PC-3 (cell line): ENCODE data around the gene ERCC8. TPM values are rescaled to one million over a fixed set of nuclear protein-coding genes. Genes with fewer than 3 reads are reported as not detected.
"Not testable (repeated sequence)": the region's sequence is repeated elsewhere in the genome, so short reads cannot be mapped to it uniquely, and the experiment has no call there.

Experiments
- ATAC-seq: fragments of 200-7000 bp; cut with Tn5 transposase; 2 replicates; pipeline ENCODE4 v1.9.1; 2020; ENCODE audit warnings: mild to moderate bottlenecking, moderate library complexity
- BruUV-seq: library from RNA; stranded (reverse); fragments of 400-500 nt; replicated peaks from 2 replicates; lab custom pipeline; 2021; lab: Mats Ljungman, UMichigan
- CTCF ChIA-PET: fragments of 300-600 bp; sonication (Branson Sonifier 250); formaldehyde crosslinking; loops from one replicate; lab custom pipeline; 2022; ENCODE audit warnings: antibody characterized with exemption; lab: Charles Lee
- POLR2A ChIA-PET: fragments of 300-600 bp; sonication (Branson Sonifier 250); formaldehyde crosslinking; loops from one replicate; lab custom pipeline; 2022; ENCODE audit warnings: antibody characterized with exemption; ENCODE audit not compliant: unreplicated experiment; lab: Charles Lee
- DNase-seq: peaks from one replicate; pipeline ENCODE4 v3.0.0-alpha.2; 2015
- H2AFZ ChIP-seq: fragments of 300-600 bp; sonication (generic); 2 replicates; pipeline ENCODE4 v1.6.0; 2016; ENCODE audit warnings: antibody characterized with exemption, low read length
- H3F3A ChIP-seq: fragments of 300-600 bp; sonication (generic); one replicate; pipeline ENCODE4 v1.6.0; 2017; ENCODE audit warnings: antibody characterized with exemption, low read length, control low read depth, mild to moderate bottlenecking; ENCODE audit not compliant: unreplicated experiment
- H3K27ac ChIP-seq: fragments of 300-600 bp; sonication (generic); 2 replicates; pipeline ENCODE4 v1.5.1; 2016; ENCODE audit warnings: mild to moderate bottlenecking, low read length
- H3K27me3 ChIP-seq: fragments of 300-600 bp; sonication (generic); 2 replicates; pipeline ENCODE4 v1.6.1; 2016; ENCODE audit warnings: low read length, mixed read lengths
- H3K36me3 ChIP-seq: fragments of 300-600 bp; sonication (generic); 2 replicates; pipeline ENCODE4 v1.6.1; 2016; ENCODE audit warnings: low read depth, mixed run types, low read length, mixed read lengths
- H3K4me1 ChIP-seq: fragments of 300-600 bp; sonication (generic); 2 replicates; pipeline ENCODE4 v1.5.1; 2016; ENCODE audit warnings: low read length; ENCODE audit not compliant: insufficient read depth
- H3K4me2 ChIP-seq: fragments of 300-600 bp; sonication (generic); 2 replicates; pipeline ENCODE4 v1.6.0; 2016; ENCODE audit warnings: low read length
- H3K4me3 ChIP-seq: fragments of 300-600 bp; sonication (generic); 2 replicates; pipeline ENCODE4 v1.5.1; 2016; ENCODE audit warnings: mild to moderate bottlenecking, low read length, mixed read lengths
- H3K79me2 ChIP-seq: fragments of 300-600 bp; sonication (generic); 2 replicates; pipeline ENCODE4 v1.6.1; 2017; ENCODE audit warnings: low read length, mixed read lengths
- H3K9ac ChIP-seq: fragments of 300-600 bp; sonication (generic); 2 replicates; pipeline ENCODE4 v1.6.0; 2016; ENCODE audit warnings: mild to moderate bottlenecking, low read length
- H3K9me2 ChIP-seq: fragments of 300-600 bp; sonication (generic); replicated peaks from 2 replicates; pipeline ENCODE4 v1.6.1; 2016; ENCODE audit warnings: mixed run types, low read length, mixed read lengths
- H3K9me3 ChIP-seq: fragments of 300-600 bp; sonication (generic); 2 replicates; pipeline ENCODE4 v1.6.1; 2016; ENCODE audit warnings: low read length, mixed read lengths
- H4K20me1 ChIP-seq: fragments of 300-600 bp; sonication (generic); 2 replicates; pipeline ENCODE4 v1.6.1; 2016; ENCODE audit warnings: low read length, mixed read lengths
- CTCF ChIP-seq: fragments of 300-600 bp; sonication (generic); conservative IDR thresholded peaks from 2 replicates; pipeline ENCODE4 v1.5.1; 2017; ENCODE audit warnings: antibody characterized with exemption, low read depth, mild to moderate bottlenecking, low read length
- EZH2 ChIP-seq: fragments of 300-600 bp; sonication (generic); IDR thresholded peaks from one replicate; pipeline ENCODE4 v1.6.1; 2017; ENCODE audit warnings: antibody characterized with exemption, mild to moderate bottlenecking, low read length; ENCODE audit not compliant: unreplicated experiment
- EZH2phosphoT487 ChIP-seq: fragments of 300-600 bp; sonication (generic); IDR thresholded peaks from 2 replicates; pipeline ENCODE4 v1.6.1; 2018; ENCODE audit warnings: mild to moderate bottlenecking, antibody characterized with exemption, low read length, borderline replicate concordance
- intact Hi-C: fragments of 100-400 bp; cut with micrococcal nuclease; formaldehyde crosslinking; loops from 2 replicates; pipeline ENCODE4 v1.9.0; 2023
- total RNA-seq: library from RNA; depleted of rRNA; stranded (reverse); fragments of >200 nt; gene quantifications from 2 replicates; pipeline ENCODE4 v1.2.3, GENCODE V29; 2014

The ERCC8 gene
- total RNA-seq, 1 experiment from 2014 or later: 2.1 TPM

- ChIA-PET POLR2A (no interaction called here), CTCF (no interaction called here)
- Histone ChIP-seq H4K20me1 (no peaks in the 10 kb centered on the region), H3K27me3 (no peaks in the 10 kb centered on the region), H3K4me2 (no peak overlapping the region), H3K4me1 (no peaks in the 10 kb centered on the region), H3K36me3 (no peaks in the 10 kb centered on the region), H3K9ac (no peak overlapping the region), H3K9me3 (no peaks in the 10 kb centered on the region), H3K79me2 (no peaks in the 10 kb centered on the region), H3K4me3 (no peak overlapping the region), H3F3A (no peaks in the 10 kb centered on the region), H3K27ac (no peak overlapping the region), H2AFZ (no peak overlapping the region), H3K9me2 (no peaks in the 10 kb centered on the region)
- intact Hi-C loops: no loop called here
- TF ChIP-seq EZH2phosphoT487 (no peak), CTCF (no peak), EZH2 (no peak)
- ATAC-seq (no peak), DNase-seq (no peak)
- BruUV-seq: no TSS peak
Observed at GRCh38 chr5:60993425-60993824, 48.6 kb upstream of the ERCC8 start.

DNA sequence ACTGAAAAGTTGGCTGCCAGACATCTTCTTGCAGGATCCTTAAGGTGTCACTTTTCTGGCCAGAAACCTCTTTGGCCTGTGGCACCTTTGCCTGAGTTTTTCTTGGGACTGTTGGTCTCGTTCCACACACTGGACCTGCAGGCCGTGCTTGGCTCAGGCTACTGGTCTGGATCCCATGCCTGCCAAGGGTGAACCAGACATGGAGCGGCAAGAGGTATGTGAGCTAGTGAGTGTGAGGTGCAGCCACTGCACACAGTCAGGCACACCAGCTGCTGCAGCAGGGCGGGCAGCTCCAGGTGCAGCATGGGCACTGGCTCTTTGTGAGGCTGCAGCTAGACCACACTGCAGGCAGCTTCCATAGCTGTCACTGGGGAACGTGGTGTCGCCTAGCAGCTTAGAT is 48.0 kb upstream of the ERCC8 start:
- Histone ChIP-seq H3K4me2 (no peak overlapping the region), H3K9ac (no peak overlapping the region), H3K9me3 (no peaks in the 10 kb centered on the region), H3F3A (no peaks in the 10 kb centered on the region), H3K79me2 (no peaks in the 10 kb centered on the region), H3K27me3 (no peaks in the 10 kb centered on the region), H3K27ac (no peak overlapping the region), H2AFZ (no peak overlapping the region), H3K4me3 (no peak overlapping the region), H3K36me3 (no peaks in the 10 kb centered on the region), H3K9me2 (no peaks in the 10 kb centered on the region), H4K20me1 (no peaks in the 10 kb centered on the region), H3K4me1 (no peaks in the 10 kb centered on the region)
- CTCF ChIA-PET: no interaction called here
- ATAC-seq (no peak), DNase-seq (no peak)
- BruUV-seq: no TSS peak
- intact Hi-C loops: no loop called here
- TF ChIP-seq EZH2 (no peak), CTCF (no peak), EZH2phosphoT487 (no peak)
- POLR2A ChIA-PET: no interaction called here

GRCh38 chr5:60989790-60990189 is 44.9 kb upstream of the ERCC8 start:
- H3K79me2 ChIP-seq: no peaks in the 10 kb centered on the region
- POLR2A ChIA-PET: no interaction called here
- CTCF ChIA-PET: no interaction called here

GRCh38 chr5:60982127-60982526 is 37.3 kb upstream of the ERCC8 start:
- POLR2A ChIA-PET, H3K9ac ChIP-seq, H3K9me2 ChIP-seq, H3K79me2 ChIP-seq, intact Hi-C loops, BruUV-seq, H3F3A ChIP-seq, H3K4me1 ChIP-seq, CTCF ChIA-PET, H3K4me2 ChIP-seq, H3K27ac ChIP-seq, H4K20me1 ChIP-seq, H2AFZ ChIP-seq, H3K9me3 ChIP-seq, H3K4me3 ChIP-seq, DNase-seq, ATAC-seq, H3K27me3 ChIP-seq, H3K36me3 ChIP-seq: not testable (repeated sequence)

More at GRCh38 chr5:60989790-60990189, 44.9 kb upstream of the ERCC8 start:
- Histone ChIP-seq H3K27ac (no peak overlapping the region), H3K9ac (no peak overlapping the region), H3K36me3 (no peaks in the 10 kb centered on the region), H3K4me1 (no peaks in the 10 kb centered on the region), H3K9me2 (no peaks in the 10 kb centered on the region), H3K4me2 (no peak overlapping the region), H2AFZ (no peak overlapping the region), H4K20me1 (no peaks in the 10 kb centered on the region), H3K27me3 (no peaks in the 10 kb centered on the region), H3F3A (no peaks in the 10 kb centered on the region), H3K9me3 (no peaks in the 10 kb centered on the region), H3K4me3 (no peak overlapping the region)
- no peak for DNase-seq
- TF ChIP-seq EZH2 (no peak), CTCF (no peak), EZH2phosphoT487 (no peak)
- intact Hi-C loops: no loop called here
- BruUV-seq: no TSS peak
- no peak for ATAC-seq
